Body of pancreas (tissue), 4 donors: ENCODE results near the gene FRMPD4. TPM values are rescaled to one million over a fixed set of nuclear protein-coding genes. Genes with fewer than 3 reads are reported as not detected.

Source experiments
- ATAC-seq: fragments of 150-250 bp; one replicate; pipeline ENCODE4 v1.9.1; 2016
- DNase-seq, 4 donors: peaks; one replicate each; pipeline ENCODE4 v3.0.0-alpha.2; 2019
- H3K27ac ChIP-seq, 4 donors: fragments of 200-600 bp; sonication (generic); 1 replicate in 3 of 4; 2 replicates in 1 of 4; pipeline versions ENCODE4 v1.5.1 to v1.6.1; 2016 to 2019; ENCODE audit warnings: mild to moderate bottlenecking in 1 of 4, mixed read lengths in 1 of 4, moderate library complexity in 1 of 4
- H3K27me3 ChIP-seq, 2 donors: fragments of 200-600 bp; sonication (generic); one replicate each; pipeline ENCODE4 v1.6.0; 2016; ENCODE audit warnings: mild to moderate bottlenecking in 1 of 2
- H3K36me3 ChIP-seq, 2 donors: fragments of 200-600 bp; sonication (generic); replicated peaks in 1 of 2; 2 replicates each; pipeline ENCODE4 v1.5.1; 2016; ENCODE audit warnings: low read depth in 2 of 2; ENCODE audit not compliant: insufficient read depth in 1 of 2
- H3K4me1 ChIP-seq: fragments of 200-600 bp; sonication (generic); one replicate; pipeline ENCODE4 v1.6.0; 2016
- H3K4me3 ChIP-seq, 2 donors: fragments of 200-600 bp; sonication (generic); 1 replicate in 1 of 2; 2 replicates in 1 of 2; pipeline ENCODE4 v1.5.1; 2016 to 2019
- H3K9me3 ChIP-seq, 3 donors: fragments of 200-600 bp; sonication (generic); 1 replicate in 2 of 3; 2 replicates in 1 of 3; pipeline ENCODE4 v1.5.1; 2016
- POLR2A ChIP-seq, 3 donors: fragments of 450-650 bp; IDR thresholded peaks; one replicate each; pipeline ENCODE4 v1.6.1; 2016; ENCODE audit warnings: antibody characterized with exemption in 3 of 3, mild to moderate bottlenecking in 2 of 3
- WGBS, 2 donors: methylation state at CpG; one replicate each; pipeline ENCODE4 v1.1.5; 2017; 5-methylcytosine and 5-hydroxymethylcytosine counted together
- intact Hi-C: fragments of 100-400 bp; cut with DNase I; formaldehyde crosslinking; loops from one replicate; pipeline ENCODE4 v1.15.1; 2023
- total RNA-seq, 2 donors: library from RNA; depleted of rRNA; stranded (reverse); fragments of >200 nt; gene quantifications; one replicate each; pipeline ENCODE4 v1.1.0, GENCODE V29; 2016
- TF ChIP-seq, protein P1 (sequence below), 7 experiments: fragments of 450-650 bp in 4 of 7; fragments of 200-600 bp in 3 of 7; sonication (generic) in 3 of 7; IDR thresholded peaks; one replicate each; pipeline ENCODE4 v1.5.1; 2016 to 2019; ENCODE audit warnings: antibody characterized with exemption in 7 of 7

FRMPD4 gene
- total RNA-seq, 2 donors from 2014 or later = 0.26 TPM; not detected in 1

- ATAC-seq = no peak
- no peak for TF ChIP-seq POLR2A (IDR thresholded peaks at IDR 0.05)
- TF ChIP-seq, protein P1, sequence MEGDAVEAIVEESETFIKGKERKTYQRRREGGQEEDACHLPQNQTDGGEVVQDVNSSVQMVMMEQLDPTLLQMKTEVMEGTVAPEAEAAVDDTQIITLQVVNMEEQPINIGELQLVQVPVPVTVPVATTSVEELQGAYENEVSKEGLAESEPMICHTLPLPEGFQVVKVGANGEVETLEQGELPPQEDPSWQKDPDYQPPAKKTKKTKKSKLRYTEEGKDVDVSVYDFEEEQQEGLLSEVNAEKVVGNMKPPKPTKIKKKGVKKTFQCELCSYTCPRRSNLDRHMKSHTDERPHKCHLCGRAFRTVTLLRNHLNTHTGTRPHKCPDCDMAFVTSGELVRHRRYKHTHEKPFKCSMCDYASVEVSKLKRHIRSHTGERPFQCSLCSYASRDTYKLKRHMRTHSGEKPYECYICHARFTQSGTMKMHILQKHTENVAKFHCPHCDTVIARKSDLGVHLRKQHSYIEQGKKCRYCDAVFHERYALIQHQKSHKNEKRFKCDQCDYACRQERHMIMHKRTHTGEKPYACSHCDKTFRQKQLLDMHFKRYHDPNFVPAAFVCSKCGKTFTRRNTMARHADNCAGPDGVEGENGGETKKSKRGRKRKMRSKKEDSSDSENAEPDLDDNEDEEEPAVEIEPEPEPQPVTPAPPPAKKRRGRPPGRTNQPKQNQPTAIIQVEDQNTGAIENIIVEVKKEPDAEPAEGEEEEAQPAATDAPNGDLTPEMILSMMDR (IDR thresholded peaks at IDR 0.05) = no peak
- Histone ChIP-seq H3K36me3 (no peaks in the 10 kb centered on the region), H3K9me3 (no peaks in the 10 kb centered on the region), H3K4me1 (no peaks in the 10 kb centered on the region), H3K4me3 (no peak overlapping the region), H3K27ac (no peak overlapping the region), H3K27me3 (no peaks in the 10 kb centered on the region)
- peak in 1 of 4 donors; percentile 7 for DNase-seq
- 0% methylated on average over 1 of the region's 1 CpG for WGBS, 2 donors
- intact Hi-C loops = no loop called here
These were observed 410.5 kb downstream of the FRMPD4 start for GRCh38 chrX:12548746-12549145.

- ATAC-seq (no peak), DNase-seq (no peak)
- no peaks in the 10 kb centered on the region for H3K4me1 ChIP-seq
- H3K9me3 ChIP-seq = no peaks in the 10 kb centered on the region
- no peak overlapping the region for H3K4me3 ChIP-seq
- no peak overlapping the region for H3K27ac ChIP-seq
- TF ChIP-seq, protein P1 (IDR thresholded peaks at IDR 0.05) = no peak
- no peak for TF ChIP-seq POLR2A (IDR thresholded peaks at IDR 0.05)
- H3K36me3 ChIP-seq = no peaks in the 10 kb centered on the region
- no peaks in the 10 kb centered on the region for H3K27me3 ChIP-seq
- intact Hi-C loops = no loop called here
These were observed 415.9 kb downstream of the FRMPD4 start for GRCh38 chrX:12554206-12554605.

- H3K9me3 ChIP-seq = no peaks in the 10 kb centered on the region
- no peaks in the 10 kb centered on the region for H3K27me3 ChIP-seq
- TF ChIP-seq, protein P1 (IDR thresholded peaks at IDR 0.05) = no peak
- no peak for TF ChIP-seq POLR2A (IDR thresholded peaks at IDR 0.05)
- H3K4me3 ChIP-seq = no peak overlapping the region
- H3K27ac ChIP-seq = no peak overlapping the region
- DNase-seq = no peak
- 82 to 100% methylated on average over 1 of the region's 1 CpG for WGBS, 2 donors
- ATAC-seq = no peak
- intact Hi-C loops = no loop called here
- H3K4me1 ChIP-seq = no peaks in the 10 kb centered on the region
- H3K36me3 ChIP-seq = no peaks in the 10 kb centered on the region
These were observed 424.8 kb downstream of the FRMPD4 start for GRCh38 chrX:12563121-12563520.

DNA sequence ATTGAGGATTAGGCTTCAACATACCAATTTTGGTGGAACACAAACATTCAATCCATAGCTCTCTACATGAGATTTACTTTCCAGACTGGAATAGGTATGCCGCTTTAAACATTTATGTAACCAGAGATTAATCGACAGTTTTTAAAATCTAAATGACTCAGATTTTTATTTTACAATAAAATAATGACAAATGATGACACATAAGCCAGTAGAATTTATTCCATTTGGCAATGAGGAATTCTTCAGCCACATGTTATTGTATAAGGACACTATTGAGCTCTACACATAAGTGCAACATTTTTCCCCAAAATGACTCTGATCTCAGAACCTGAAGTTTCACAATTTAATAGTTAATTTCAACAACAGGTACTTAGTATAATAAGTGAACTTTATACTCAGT, 425.9 kb downstream of the FRMPD4 start:
- DNase-seq = no peak
- Histone ChIP-seq H3K9me3 (no peaks in the 10 kb centered on the region), H3K27ac (no peak overlapping the region), H3K27me3 (no peaks in the 10 kb centered on the region), H3K4me1 (no peaks in the 10 kb centered on the region), H3K36me3 (no peaks in the 10 kb centered on the region), H3K4me3 (no peak overlapping the region)
- ATAC-seq = no peak
- WGBS, 2 donors = 86 to 93% methylated on average over 2 of the region's 2 CpGs
- no peak for TF ChIP-seq POLR2A (IDR thresholded peaks at IDR 0.05)
- TF ChIP-seq, protein P1 (IDR thresholded peaks at IDR 0.05) = no peak
- intact Hi-C loops = no loop called here

DNA sequence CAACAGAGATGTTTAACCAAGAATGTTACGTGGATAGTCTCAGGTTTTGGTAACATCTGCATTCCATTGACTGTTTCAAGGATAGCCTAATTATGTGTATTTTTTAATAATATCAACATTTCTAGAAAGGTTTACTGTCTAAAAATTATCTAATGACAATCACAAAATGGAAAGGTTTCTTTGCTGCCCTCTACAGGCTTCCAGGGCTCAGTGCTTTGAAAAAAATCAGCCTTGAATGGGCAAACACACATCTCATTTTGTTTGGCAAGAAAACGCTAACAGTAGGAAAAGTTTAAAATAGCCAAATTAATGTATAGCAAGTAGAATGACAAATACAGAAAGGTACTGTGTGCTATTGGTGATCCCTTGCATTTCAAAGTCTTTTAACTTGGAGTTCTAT, 429.6 kb downstream of the FRMPD4 start:
- H3K27me3 ChIP-seq = no peaks in the 10 kb centered on the region
- no peaks in the 10 kb centered on the region for H3K4me1 ChIP-seq
- H3K36me3 ChIP-seq = no peaks in the 10 kb centered on the region
- no peak for DNase-seq
- TF ChIP-seq, protein P1 (IDR thresholded peaks at IDR 0.05) = peak; percentile 19 to 49 (median 33)
- no peak for TF ChIP-seq POLR2A (IDR thresholded peaks at IDR 0.05)
- no peak for ATAC-seq
- H3K4me3 ChIP-seq = no peak overlapping the region
- no peak overlapping the region for H3K27ac ChIP-seq
- no peaks in the 10 kb centered on the region for H3K9me3 ChIP-seq
- WGBS, 2 donors = 30 to 44% methylated on average over 2 of the region's 2 CpGs
- intact Hi-C loops = no loop called here
